Muscle of back (tissue), 11 donors: Measurements from ENCODE around the gene JPT1. TPM values are rescaled to one million over a fixed set of nuclear protein-coding genes. Genes with fewer than 3 reads are reported as not detected.
"Not testable (repeated sequence)": the region's sequence is repeated elsewhere in the genome, so short reads cannot be mapped to it uniquely, and the experiment has no call there.

Source experiments
- DNase-seq, 3 donors: peaks; one replicate each; pipeline versions ENCODE4 v3.0.0 to v3.0.0-alpha.2; 2013
- polyA plus RNA-seq, 10 donors: library from polyadenylated mRNA; unstranded; fragments of 120-200 nt; gene quantifications; one replicate each; pipeline ENCODE4 v1.2.1, GENCODE V29; 2013; ENCODE audit not compliant: insufficient read length in 10 of 10

The JPT1 gene
- polyA plus RNA-seq, 10 donors: 146 to 366 (median 269) TPM

DNA sequence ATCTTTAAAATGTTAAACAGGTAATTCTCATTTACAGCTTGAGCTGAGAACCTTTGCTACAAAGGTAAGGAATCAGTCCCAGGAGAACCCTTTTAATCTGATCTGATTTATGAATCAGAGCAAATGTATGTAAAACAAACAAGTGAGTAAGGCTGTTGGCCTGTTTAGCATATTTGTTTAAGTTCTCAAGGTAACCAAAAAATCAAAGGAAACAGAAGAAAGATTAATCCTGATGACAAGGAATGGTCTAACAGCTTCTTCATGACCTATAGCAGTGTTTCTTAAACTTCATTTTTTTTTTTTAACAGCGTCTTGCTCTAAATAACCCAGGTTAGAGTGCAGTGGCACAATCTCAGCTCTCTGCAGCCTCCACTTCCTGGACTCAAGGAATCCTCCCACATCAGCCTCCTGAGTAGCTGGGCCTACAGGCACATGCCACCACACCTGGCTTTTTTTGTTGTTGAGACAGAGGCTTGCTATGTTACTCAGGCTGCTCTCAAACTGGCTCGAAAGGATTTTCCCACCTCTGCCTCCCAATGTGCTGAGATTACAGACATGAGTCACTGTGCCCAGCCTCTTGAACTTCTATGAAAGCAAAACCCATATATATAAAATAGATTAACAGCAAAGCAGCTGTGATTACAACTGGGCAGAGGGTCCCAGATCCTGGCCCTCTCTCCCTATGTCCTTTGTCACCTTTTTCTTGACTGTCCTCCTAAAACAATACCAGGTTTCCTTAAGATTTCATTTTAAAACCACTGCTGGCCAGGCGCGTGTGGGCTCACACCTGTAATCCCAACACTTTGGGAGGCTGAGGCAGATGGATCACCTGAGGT lies 5.1 kb upstream of the JPT1 start:
- DNase-seq: no peak

DNA sequence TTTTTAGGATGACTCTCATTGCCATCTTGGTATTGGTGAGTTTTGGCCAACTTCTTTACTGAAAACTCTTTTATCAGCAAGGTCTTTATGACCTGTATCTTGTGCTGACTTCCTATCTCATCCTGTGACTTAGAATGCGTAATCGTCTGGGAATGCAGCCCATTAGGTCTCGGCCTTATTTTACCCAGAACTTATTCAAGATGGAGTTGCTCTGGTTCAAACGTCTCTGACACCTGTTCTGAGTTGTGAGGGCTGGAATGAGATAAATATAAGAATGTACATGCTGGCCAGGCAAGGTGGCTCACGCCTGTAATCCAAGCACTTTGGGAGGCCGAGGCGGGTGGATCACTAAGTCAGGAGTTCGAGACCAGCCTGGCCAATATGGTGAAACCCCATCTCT lies 4.2 kb upstream of the JPT1 start:
- DNase-seq: not testable (repeated sequence)

DNA sequence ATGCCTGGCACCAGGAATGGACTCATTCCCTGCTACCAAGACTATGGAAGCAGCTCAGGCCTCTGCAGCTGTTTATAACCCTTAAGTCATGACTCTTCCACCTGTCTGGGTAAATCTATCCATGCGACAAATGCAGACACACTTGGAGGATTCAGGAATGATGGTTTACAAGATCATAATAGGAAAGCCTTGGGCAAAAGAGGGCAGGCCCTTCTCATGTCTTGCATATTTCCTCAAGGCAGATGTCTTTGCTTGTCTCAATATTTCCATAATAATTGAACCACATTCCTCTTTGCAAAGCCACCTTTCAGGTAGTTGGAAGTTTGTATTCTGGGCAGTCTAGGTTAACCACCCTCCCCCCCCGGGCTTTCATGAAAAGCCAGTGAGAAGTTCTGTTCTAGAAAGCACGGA lies 884 bp upstream of the JPT1 start:
- peak; percentile 24 to 59 (median 39) for DNase-seq

DNA sequence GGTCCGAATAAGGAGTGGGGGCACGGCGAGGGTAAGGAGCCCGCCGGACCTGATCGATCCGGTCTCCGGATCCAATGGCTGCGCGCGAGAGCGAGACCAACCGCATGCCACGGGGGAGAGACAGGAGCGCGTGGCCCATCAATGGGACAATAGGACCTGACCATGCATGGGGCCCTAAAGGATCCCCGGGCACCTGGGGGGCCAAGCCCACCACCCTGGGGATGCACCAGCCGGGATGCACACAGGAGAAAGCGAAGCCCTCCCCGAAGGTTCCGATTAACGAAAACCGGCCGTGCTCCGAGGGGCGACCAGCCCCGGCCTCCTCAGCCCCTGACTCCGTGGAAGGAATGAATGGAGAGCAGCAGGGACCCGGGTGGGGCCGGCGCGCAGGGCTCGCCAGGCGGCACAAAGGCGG lies 525 bp downstream of the JPT1 start:
- peak in 1 of 3 donors; percentile 34 for DNase-seq

DNA sequence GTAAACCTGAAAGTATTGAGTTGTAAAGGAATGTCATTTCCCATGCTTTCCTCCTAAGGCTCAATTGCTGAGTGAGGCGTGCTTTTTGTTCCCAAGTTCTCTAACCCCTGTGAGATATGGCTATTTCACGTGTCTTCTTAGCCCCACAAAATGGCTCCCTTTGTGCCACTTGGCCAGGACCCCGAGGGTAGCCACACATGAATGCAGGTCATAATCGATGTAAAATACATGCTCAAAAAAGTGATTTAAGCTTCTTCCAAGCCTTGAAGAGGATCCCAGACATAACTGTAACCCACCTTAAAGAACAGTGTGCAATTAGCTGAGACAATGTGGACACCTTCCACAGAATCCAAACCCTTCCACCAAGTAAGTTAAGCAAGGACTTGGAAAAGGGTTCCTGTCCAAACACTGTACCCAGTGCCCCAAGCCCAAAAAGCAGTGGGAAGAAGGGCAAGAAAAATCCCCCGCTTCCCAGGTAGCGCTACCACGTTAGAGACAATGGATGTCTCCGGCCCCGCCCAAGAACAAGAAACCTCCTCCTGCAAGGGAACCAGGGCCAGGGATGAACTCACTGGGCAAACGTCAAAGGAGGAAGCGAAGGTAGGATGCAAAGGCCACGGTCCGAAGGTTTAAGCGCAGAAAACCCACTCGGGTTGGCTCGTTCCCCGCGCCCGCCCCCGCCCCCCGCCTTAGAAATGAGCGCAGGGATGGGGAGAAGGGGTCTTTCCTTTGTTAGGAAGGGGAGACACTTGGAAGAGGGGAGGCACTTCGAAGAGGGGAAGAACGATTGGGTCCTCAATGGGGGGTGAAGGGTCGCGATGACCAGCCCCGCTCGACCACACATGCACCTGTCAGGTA lies 1.2 kb downstream of the JPT1 start:
- peak in 2 of 3 donors; percentile 18 to 58 for DNase-seq

DNA sequence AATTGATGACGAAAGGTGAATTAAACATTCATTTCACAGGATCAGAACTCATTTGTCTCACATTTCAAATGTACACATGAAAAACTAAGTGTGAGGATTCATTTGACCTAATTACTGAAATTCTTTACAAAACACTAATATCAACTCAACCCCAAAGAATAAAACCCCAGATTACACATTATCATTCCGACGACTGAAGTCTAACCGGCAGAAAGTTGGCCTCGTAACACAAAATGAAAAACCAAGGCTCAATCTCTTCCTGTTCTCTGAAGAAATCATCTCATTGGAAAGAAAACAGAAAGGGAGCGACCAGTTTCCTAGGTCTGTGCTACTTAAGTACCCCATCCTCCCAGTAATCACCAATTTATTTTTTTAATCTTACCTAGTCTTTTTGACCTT lies 1.8 kb downstream of the JPT1 start:
- DNase-seq: no peak

DNA sequence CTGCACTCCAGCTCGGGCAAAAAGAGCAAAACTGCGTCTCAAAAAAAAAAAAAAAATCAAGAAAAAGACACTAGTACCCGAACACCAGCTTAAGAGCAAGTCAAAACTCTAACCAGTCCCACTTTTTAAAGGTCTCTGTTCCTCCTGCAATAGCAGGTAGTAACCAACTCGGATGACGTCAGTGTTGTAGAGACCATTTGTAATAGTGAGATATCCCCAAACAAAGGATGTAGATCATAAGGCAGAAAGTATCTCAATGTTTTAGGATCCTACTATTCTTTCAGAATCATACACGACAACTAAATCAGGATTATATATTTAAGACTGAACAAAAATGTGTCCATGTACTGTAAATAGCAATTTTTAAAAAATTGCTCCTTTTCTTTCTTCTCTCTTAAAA lies 2.4 kb downstream of the JPT1 start:
- no peak for DNase-seq

DNA sequence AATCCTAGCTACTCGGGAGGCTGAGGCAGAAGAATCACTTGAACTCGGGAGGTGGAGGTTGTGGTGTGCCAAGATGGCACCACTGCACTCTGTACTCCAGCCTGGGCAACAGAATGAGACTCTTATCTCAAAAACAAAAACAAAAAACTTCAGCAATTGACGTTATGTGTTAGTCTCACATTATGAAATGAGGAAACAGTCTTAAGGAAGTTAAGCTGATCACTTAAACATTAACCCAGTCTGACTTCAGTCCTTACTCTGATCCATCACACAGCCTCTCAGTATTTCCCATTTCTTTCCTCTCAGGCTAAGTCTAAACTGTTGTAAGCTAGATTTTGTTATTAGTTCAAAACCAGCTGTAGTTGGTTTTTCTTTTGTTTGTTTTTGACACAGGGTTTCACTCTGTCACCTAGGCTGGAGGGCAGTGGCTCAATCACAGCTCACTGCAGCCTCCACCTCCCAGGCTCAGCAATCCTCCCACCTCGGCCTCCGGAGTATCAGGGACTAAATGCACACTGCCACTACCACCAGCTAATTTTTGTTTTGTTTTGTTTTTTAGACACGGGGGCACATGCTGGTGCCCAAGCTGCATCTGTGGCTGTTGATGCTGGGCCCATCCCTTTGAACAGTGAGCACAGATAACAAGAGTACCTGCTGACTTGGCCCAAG lies 6.3 kb downstream of the JPT1 start:
- DNase-seq: no peak

DNA sequence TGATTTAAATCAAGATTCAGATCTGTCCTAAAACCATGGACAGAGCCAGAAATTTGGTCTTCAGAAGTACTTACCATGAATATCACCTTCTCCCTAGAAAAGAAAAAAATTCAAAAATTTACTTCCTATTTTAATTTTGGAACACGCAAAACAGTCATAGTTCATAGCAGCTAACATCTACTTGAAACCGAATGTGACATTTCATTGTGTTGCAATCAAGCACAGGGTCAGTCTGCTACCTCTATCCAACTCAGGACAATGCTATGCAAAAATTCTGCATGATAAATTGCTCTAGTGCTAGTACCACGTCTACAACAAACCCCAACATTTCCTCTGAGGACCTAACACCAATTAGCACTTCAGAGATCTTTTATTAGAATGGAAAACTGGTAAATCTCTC lies 7.7 kb downstream of the JPT1 start:
- DNase-seq: no peak

DNA sequence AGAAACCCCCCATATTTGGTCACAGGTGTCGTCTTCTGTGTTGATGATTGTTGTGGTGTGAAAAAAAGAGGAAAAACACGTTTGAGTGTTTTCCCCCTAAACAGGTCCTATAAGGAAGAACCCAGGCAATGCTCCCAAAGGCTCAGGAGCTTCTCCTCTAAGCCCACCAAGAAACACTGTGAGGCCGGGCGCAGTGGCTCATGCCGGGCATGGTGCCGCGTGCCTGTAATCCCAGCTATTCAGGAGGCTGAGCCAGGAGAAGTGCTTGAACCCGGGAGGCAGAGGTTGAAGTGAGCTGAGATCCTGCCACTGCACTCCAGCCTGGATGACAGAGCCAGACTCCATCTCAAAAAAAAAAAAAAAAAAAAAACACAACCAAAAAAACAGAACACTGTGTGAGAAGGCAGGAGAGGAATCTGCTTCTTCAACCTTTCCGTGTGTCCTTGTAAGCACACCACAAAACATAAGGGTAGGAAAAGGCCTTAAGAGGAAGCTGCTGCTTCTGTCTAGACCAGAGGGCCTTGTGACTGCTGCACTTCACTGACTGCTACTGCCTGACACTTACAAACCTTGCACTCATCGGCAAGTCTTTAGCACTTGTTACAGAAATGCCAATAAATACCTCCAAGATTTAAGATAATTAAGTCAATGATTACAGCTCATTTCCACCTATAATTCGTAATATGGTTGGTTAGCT lies 9.3 kb downstream of the JPT1 start:
- DNase-seq: no peak

DNA sequence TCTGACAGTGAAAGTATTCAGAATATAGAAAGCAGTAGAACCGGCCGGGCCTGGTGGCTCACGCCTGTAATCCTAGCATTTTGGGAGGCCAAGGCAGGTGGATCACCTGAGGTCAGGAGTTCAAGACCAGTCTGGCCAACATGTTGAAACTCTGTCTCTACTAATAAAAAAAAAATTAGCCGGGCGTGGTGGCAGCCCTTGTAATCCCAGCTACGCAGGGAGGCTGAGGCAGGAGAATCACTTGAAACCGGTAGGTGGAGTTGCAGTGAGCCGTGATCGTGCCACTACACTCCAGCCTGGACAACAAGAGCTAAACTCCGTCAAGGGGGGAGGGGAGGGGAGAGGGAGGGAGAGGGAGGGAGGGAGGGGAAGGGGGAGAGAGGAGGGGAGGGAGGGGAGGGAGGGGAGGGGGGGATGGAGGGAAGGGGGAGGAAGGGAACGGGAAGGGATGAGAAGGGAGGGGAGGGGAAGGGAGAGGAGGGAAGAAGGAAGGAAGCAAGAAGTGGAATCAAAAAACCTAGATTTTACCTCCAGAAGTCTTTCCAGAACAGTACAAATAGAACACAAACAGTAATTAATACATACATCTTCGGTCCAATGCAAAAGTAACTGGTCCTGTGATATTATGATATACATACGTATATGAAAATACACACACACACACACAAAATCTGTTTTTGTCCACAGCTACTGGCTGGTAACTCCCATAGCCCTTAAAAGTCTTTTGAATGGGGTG lies 11.9 kb downstream of the JPT1 start:
- no peak for DNase-seq

DNA sequence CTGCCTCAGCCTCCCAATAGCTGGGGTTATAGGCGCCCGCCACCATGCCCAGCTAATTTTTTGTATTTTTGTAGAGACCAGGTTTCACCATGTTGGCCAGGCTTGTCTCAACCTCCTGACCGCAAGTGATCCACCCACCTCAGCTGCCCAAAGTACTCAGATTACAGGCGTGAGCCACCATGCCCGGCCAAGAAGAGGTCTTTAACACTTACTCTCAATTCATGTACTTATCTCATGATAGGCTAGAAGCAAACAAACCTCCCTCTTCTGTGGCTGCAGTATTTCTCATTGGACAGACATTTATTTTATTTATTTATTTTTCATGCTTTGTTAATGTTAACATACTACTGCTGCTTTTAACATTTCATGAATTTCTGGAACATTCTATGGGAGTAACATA lies 15.8 kb downstream of the JPT1 start:
- no peak for DNase-seq

DNA sequence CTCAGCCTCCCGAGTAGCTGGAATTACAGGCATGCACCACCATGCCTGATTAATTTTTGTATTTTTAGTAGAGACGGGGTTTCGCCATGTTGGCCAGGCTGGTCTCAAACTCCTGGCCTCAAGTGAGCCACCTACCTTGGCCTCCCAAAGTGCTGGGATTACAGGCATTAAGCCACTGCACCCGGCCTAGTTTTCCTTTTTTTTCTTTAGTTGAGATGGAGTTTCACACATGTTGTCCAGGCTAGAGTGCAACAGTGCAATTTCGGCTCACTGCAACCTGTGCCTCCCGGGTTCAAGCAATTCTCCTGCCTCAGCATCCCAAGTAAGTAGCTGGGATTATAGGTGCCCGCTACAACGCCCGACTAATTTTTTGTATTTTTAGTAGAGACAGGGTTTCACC lies 16.6 kb downstream of the JPT1 start:
- not testable (repeated sequence) for DNase-seq

DNA sequence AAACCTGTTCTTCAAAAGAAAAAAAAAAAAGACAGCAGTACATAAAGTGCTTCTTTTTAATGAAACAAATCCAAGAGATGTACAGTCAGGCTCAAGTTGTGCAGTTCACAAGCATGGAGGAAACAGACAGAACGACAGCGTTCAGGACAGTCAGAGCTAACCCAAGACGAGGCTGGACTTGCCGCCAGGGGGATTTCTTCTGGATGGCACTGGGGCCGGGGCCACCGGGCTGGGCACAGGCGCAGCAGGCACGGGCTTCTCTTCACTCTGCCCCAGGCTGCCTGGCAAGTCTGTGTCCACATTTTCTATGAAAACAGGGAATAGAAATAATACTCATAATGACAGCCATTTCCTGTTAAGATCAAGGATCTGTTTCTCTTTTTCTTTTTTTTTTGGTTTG lies 18.4 kb downstream of the JPT1 start:
- DNase-seq: no peak

DNA sequence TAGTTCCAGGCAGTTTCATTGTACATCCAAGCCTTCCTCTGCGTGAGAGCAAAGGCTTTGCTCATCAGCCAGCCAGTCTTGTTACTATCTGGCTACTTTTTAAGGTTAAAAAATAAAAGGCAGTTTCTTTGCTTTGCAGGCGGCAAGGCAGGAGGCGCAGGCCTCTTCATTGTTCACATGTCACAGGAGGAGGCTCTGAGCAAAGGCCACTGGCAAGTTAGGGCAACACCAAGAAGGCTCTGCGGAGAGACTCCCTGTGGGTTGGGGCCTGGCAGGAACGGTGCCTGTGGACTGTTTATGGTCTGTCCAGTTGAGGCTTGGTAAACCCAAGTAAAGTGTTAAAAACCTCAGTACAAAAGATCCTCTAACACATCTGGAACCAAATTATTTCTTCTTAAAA lies 18.9 kb downstream of the JPT1 start:
- no peak for DNase-seq

DNA sequence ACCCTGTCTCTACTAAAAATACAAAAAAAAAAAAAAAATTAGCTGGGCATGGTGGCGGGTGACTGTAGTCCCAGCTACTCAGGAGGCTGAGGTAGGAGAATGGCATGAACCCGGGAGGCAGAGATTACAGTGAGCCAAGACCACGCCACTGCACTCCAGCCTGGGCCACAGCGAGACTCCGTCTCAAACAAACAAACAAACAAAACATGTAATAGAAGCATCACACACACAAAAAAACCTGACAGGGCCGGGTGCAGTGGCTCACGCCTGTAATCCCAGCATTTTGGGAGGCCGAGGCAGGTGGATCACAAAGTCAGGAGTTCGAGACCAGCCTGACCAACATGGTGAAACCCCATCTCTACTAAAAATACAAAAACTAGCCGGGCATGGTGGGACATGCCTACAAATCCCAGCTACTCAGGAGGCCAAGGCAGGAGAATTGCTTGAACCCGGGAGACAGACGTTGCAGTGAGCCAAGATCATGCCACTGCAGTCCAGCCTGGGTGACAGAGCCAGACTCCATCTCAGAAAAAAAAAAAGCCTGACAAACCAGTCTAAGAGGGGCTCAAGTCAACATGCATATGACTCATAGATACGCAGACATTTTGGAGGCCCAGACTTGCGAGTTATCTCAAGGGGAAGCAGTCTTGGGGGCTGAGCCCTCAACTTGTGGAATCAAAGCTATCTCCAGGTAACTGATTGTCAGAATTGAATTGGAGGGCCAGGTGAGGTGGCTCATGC lies 20.5 kb downstream of the JPT1 start:
- DNase-seq: not testable (repeated sequence)

DNA sequence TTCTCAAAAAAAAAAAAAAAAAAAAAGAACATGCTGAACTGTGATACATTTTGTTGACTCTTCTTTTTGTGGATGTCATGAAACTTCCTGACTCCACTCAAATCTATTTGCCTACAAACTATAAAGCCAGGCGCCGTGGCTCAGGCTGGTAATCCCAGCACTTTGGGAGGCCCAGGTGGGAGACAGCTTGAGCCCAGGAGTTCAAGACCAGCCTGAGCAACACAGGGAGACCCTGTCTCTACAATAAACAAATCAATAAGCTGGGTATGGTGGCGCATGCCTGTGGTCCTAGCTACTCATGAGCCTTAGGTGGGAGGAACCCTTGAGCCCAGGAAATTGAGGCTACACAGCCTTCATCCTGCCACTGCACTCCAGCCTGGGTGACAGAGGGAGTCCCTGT lies 21.3 kb downstream of the JPT1 start:
- no peak for DNase-seq

DNA sequence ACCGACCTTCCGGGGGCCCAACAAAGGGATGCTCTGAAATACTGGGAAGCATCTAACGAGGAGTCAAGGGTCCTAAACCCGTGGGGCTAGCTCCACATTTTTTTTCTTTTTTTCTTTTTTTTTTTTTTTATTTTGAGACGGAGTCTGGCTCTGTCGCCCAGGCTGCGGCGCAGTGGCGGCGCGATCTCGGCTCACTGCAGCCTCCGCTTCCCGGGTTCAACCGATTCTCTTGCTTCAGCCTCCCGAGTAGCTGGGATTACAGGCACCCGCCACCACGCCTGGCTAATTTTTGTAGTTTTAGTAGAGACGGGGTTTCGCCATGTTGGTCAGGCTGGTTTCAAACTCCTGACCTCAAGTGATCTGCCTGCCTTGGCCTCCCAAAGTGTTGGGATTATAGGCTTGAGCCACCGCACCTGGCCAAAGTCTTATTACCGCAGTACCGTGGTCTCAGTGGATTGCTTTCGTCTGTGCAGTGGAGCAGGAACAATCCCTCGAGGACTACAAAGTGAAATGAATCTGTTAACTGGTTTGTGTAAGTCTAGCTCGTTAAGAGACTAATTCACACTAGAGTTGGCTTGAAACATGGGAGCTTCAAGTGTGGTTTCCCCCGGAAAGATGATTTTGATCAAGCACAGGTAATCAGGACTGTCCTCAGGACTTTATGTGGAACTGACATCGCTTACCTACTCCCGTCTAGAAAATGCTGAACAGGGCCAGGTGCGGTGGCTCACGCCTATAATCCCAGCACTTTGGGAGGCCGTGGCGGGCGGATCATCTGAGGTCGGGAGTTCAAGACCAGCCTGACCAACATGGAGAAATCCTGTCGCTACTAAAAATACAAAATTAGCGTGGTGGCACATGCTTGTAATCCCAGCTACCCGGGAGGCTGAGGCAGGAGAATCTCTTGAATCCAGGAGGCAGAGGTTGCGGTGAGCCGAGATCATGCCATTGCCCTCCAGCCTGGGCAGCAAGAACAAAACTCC lies 22.0 kb downstream of the JPT1 start:
- not testable (repeated sequence) for DNase-seq
